HG02970 (cell line): ENCODE measurements around the gene EPS15.
"Not testable (repeated sequence)": the region's sequence is repeated elsewhere in the genome, so short reads cannot be mapped to it uniquely, and the experiment has no call there.

Experiments
- ATAC-seq: cut with Tn5 transposase; IDR thresholded peaks from one replicate; pipeline ENCODE4 v1.9.1; 2021; ENCODE audit warnings: mild to moderate bottlenecking, moderate library complexity, moderate number of reproducible peaks; ENCODE audit not compliant: unreplicated experiment, low FRiP score

EPS15 gene

DNA sequence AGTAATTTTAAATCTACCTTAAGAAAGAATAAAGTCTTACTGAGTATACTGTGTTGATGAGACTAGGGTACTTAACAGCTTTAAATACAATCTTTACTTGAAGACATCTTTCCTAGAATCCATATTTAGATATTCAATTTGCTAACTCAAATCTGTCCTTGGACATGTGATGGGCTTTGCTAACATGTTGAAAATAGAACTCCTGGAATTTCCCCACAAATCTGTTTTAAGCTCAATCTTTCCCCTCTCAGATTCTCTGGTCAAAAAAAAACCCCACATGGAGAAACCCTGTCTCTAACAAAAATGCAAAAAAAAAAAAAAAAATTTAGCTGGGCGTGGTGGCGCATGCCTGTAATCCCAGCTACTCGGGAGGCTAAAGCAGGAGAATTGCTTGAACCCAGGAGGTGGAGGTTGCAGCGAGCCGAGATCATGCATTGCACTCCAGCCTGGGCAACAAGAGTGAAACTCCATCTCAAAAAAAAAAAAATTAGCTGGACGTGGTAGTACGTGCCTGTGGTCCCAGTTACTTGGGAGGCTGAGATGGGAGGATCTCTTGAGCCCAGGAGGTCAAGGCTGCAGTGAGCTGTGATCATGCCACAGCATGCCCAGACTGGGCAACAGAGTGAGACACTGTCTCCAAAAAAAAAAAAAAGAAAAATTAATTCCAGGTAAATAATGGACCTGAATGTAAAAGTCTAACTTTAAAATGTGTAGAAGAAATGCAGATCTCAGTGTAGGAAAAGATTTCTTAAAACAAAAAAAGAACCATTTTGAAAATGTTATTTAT is 109.1 kb downstream of the EPS15 start:
- ATAC-seq, result not testable (repeated sequence)

DNA sequence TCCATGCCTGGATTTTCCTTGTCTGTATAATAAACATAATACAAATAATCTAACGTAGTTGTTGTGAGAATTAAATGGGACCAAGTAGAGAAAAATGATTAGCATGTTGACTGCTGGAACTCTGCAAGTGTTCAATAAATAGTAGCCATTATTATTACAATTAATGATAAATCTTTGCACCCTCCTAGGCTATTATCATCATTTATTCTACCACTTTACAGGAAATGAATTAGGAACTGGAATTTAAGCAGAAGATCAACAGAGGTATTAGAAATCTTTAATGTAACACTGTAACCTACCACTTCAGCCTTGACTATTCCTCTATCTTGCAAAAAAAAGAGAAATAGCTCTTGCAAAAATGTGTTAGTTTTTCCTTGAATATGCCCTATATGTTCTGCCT is 126.8 kb downstream of the EPS15 start:
- no peak for ATAC-seq

DNA sequence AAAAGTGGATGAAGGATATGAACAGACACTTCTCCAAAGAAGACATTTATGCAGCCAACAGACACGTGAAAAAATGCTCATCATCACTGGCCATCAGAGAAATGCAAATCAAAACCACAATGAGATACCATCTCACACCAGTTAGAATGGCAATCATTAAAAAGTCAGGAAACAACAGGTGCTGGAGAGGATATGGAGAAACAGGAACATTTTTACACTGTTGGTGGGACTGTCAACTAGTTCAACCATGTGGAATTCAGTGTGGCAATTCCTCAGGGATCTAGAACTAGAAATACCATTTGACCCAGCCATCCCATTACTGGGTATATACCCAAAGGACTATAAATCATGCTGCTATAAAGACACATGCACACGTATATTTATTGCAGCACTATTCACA is 128.4 kb downstream of the EPS15 start:
- not testable (repeated sequence) for ATAC-seq

DNA sequence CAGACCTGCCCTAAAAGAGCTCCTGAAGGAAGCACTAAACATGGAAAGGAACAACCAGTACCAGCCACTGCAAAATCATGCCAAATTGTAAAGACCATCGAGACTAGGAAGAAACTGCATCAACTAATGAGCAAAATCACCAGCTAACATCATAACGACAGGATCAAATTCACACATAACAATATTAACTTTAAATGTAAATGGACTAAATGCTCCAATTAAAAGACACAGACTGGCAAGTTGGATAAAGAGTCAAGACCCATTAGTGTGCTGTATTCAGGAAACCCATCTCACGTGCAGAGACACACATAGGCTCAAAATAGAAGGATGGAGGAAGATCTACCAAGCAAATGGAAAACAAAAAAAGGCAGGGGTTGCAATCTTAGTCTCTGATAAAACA is 131.8 kb downstream of the EPS15 start:
- not testable (repeated sequence) for ATAC-seq

DNA sequence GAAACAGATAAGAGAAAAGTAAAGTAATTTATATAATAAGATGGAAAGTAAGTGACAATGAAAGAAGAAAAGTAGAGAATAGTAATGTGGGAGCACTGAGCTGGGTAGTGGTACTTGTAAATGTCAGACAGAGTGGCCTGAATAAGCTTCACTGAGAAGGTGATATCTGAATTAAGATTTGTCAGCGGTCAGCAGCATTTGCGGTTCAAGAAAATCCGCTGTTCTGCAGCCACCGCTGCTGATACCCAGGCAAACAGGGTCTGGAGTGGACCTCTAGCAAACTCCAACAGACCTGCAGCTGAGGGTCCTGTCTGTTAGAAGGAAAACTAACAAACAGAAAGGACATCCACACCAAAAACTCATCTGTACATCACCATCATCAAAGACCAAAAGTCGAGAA is 132.8 kb downstream of the EPS15 start:
- not testable (repeated sequence) for ATAC-seq

DNA sequence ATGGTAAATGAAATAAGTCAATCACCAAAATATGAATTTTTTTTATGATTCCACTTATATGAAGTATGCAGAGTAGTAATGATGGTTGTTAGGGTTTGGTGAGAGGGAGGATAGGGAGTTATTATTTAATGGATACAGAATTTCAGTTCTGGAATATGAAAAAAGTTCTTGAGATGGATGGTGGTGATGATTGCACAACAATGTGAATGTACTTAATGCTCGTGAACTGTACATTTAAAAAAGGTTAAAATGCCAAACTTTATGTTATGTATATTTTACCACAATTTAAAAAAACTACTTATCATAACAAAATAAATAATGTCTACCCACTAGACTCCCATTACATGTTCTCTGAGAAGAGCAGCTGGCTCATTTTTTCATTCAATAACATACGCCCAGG is 133.3 kb downstream of the EPS15 start:
- ATAC-seq, result no peak

DNA sequence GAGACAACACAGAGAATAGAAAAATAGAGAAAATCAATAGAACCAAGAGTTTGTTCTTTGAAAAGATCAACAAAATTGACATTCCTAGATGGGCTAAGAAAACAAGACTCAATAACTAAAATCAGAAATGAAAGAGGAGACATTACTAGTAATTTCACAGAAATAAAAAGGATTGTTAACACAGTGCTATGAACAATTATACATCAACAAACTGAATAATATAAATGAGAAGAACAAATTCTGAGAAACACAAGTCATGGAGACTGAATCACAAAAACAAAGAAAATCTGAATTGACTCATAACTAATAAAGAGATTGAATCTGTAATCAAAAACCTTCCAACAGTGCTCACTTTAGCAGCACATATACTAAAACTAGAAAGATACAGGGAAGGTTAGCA is 137.1 kb downstream of the EPS15 start:
- no peak for ATAC-seq

DNA sequence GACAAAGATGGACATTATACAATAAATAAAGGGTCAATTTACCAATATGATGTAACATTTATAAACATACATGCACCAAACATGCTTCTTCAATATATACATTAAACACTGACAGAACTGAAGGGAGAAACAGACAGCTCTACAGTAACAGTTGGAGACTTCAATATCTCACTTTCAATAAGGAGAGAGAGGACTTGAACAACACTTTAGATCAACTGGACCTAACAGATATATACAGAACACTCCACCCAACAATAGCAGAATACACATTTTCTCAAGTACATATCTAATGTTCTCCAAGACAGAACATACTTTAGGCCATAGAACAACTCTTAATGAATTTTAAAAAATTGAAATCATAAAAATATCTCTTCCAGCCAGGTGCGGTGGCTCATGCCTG is 138.1 kb downstream of the EPS15 start:
- no peak for ATAC-seq

DNA sequence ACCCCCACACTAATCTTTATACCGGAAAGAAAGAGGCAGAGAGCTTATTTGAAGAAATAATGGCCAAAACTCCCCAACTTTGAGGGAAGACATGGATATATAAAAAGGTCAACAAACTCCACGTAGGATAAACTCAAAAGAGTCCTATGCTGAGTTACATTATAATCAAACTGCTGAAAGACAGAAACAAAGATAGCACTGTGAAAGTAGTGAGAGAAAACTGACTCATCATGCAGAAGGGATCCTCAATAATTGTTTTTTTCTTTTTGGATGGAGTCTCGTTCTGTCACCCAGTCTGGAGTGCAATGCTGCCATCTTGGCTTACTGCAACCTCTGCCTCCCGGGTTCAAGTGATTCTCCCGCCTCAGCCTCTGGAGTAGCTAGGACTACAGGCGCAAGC is 140.2 kb downstream of the EPS15 start:
- ATAC-seq, result no peak

DNA sequence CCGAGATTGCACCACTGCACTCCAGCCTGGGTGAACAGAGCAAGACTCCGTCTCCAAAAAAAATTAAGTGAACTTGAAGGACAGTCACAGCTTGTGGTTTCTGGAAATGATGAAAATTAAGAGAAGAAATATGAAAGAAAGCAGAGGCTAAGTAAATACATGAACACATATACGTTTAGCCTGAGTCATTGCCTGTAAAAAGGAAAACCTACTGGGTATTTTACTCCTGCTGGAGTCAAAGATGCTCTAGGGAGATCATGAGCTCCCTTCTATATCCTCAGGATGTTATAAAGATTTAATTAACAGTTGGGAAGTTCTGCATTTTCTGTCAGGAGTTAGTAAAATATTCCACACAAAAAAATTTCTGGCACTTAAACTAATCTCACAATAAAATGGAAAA is 145.2 kb downstream of the EPS15 start:
- ATAC-seq, result no peak

DNA sequence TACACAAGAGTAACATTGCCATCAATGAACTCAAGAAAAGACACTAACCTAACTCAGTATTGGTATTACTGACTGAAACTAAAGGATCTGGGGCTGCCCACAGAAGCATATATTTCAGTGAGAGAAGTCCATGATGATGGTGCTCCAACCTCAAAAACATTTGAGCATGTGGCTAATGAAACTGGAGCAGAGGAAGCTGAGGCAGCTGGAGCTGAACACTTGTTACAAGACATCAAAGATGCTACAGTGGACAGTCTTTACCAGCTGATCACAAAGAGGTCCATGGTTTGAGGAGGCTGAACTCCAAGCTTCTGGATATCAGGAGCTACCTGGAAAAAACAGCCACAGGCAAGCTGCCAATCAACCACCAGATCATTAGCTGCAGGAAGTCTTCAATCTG is 146.5 kb downstream of the EPS15 start:
- no peak for ATAC-seq

DNA sequence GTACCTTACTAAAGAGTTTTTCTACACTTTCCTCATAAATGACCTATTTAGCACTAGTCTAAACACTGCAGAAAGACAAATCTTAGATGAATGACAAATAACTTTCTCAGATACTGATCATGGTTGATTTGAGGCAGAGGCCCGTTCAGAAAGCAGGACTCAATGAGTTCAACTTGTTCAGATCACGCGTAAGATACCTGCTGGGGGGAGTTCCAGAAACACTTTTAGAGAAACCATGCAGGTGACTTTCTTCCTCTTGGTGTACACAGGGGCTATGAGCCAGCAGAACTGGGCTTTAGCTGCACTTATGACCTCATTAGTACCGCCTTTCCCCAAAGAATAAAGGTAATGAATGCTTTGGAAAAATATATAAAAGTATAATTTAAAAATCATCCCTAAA is 149.9 kb downstream of the EPS15 start:
- ATAC-seq, result no peak

DNA sequence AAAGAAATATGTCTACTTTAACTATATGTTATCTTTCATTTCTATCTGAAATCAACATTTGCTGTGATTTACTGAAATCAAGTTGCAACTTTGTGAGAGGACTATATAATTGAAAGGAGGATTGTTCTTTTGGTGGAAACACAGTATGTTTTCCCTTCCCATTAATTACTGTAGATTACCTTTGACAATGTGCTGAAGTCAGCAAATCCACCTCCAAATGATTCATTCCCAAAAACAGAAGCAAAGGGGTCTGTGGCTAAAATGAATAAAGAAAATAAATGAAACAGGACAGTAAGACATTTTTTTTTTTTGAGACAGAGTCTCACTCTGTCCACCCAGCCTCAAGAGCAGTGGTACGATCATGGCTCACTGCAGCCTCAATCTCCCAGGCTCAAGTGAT is 153.3 kb downstream of the EPS15 start:
- no peak for ATAC-seq

DNA sequence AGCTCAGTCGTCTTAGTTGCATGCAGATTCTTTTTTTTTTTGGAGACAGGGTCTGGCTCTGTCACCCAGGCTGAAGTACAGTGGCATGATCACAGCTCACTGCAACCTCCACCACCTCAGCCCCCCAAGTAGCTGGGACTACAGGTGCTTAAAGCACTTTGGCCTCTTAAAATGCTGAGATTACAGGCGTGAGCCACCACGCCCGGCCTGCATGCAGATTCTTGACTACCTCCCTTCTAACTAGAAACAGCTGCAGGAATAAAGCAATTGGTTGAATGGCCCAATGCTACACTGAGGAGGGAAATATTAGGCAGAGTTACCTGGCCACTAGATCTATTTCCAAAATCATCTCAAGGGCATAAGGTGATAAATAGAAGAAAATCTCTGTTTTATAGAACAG is 159.2 kb downstream of the EPS15 start:
- ATAC-seq, result no peak

DNA sequence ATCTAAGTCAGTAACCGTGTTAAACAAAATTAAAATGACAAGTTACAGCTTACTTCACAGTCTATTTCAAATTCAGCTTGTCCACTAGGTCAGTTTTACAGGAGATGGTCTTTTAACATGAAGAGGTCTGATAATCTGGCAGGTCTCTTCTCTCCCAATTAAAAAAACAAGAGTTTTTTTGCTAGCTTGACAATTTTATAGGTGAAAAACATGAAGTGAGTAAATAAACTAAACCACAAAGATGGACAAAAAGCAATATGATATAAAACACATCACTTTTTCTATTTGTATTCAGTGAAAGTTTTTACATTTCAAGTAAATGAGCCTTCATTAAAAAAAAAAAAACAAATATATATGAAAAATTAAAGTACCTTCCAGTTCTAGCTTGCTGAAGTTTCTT is 163.7 kb downstream of the EPS15 start:
- no peak for ATAC-seq

DNA sequence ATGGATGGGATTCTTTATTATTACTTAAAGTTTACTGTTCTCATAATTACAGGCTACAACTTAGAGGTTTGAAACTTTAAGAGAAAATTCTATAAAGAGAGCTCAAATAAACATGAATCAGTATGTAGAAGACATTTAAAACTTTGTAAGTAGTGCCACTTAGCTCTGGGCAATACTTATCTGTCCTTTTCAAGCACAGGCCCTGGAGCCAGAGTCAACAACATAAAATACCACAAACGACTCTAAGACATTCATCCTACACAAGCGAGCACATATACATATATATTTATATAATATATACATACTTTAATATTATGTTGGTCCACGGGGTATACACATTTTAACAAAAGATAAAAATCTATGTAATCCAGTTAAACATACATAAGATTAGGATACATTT is 164.7 kb downstream of the EPS15 start:
- ATAC-seq, result no peak

DNA sequence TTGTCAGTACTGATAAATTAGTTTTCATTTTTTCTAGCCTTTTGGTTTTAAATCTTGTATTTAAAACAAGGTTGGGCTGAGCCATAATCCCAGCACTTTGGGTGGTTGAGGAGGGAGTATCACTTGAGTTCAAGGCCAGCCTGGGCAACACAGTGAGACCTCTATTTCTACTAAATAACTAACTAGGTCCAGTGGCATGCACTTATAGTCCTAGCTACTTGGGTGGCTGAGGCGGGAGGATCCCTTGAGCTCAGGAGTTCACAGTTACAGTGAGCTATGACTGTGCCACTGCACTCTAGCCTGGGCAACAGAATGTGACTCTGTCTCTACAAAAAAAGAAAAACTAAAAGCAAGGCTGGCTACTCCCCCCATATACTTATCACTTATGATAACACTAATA is 167.2 kb downstream of the EPS15 start:
- no peak for ATAC-seq

DNA sequence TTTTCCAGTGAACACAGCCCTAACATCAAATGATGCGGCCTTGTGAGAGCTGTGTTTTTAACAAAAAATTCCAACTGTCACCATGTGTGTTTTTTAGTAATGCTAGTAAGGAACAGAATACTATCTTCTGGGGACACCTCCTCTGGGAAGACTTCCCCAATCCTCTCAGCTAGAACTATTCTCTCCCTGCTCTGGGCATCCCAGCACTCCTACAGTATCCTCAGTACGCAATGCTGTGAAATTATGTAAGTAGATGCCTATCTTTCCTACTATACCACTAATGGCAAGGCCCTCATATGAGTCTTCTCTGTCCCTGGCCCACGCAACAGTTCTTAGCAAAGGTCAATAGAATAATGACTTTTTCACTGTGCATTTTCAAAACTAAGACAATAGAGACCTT is 169.2 kb downstream of the EPS15 start:
- no peak for ATAC-seq

DNA sequence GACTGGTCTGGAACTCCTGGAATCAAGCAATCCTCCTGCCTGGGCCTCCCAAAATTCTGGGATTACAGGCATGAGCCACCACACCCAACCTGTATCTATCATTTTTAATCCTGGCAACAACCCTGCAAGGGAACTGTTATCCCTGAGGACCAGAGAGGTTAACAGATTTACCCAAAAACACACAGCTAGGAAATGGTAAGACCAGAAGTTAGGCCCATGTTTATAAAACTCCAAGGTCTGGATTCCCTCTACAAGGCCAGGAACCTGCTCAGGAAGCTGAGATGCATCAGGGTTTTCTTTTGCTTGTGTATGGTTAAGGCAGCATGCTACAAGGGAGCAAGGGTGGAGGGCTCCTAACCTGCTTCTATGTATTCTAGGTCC is 170.9 kb downstream of the EPS15 start:
- ATAC-seq, result no peak

DNA sequence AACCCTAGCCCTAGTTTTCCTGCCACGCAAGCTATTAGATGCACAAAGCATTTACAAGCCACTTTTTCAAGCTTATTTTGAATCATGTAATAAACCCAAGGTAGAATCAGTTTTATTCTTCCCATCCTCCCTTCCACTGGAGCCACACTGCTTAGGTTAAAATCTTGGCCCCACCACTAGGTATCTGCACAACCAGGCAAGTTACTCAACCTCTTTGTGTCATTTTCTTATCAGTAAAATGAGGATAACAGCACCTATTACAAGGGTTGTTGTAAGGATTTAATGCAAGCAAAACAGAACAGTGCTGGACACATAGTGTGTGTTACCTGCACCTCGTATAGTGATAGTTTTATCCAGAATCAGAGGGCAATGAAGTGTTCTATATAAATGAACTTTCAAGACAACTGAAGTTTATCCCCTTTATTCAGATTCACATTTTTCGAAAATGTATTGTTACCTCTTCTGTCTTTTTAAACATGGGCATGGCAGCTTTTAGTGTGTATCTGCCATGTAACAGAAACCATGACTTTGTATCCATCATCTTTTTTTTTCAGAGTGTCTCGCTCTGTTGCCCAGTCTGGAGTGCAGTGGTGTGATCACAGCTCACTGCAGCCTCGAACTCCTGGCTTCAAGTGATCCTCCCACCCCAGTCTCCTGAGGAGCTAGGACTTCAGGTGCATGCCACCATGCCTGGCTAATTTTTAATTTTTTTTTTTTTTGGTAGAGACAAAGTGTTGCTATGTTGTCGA is 171.5 kb downstream of the EPS15 start:
- no peak for ATAC-seq

DNA sequence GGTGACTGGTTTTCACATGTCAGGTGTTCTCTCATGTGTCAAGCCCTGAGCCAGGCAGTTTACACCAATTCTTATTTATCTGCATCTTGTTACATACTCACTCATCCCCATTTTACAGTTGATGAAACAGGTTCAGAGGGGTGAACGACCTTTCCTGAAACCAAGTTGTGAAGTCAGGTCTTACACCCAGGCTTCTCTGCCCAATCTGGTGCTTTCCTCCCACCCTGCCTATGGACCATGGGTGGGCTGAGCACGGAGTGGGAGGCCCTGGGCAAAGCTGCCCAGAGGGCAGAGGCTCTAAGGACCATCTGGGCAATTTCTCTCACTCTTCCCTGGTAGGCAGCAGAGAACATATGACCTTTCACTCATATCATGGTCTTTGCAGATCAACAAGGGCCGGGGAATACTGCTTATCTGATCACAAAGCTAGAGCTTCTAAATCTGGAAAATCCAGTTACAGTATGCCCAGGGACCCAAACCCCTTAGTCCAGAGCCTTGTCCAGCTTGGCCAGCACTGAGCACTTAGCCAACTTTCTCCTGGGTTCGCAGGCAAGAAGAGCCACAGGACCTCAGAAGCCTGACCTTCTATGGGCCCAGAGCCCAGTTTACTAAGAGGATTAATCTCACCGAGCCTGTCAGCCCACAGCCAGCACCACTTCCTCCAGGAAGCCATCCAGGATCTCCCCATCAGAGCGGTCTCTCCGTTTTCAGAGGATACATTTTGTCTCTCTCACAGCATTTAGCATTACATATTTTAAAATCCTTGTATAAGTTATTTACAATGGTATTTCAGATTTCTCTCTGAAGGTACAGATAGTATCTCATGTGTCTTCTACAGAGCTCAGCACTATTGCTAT is 172.8 kb downstream of the EPS15 start:
- no peak for ATAC-seq
